HG03354 (cell line): ENCODE results near the gene RBMS3.
"Not testable (repeated sequence)": the region's sequence is repeated elsewhere in the genome, so short reads cannot be mapped to it uniquely, and the experiment has no call there.

ENCODE experiments used
- ATAC-seq: cut with Tn5 transposase; IDR thresholded peaks from one replicate; pipeline ENCODE4 v1.9.1; 2021; ENCODE audit warnings: mild to moderate bottlenecking; ENCODE audit not compliant: unreplicated experiment, poor library complexity, severe bottlenecking

Gene RBMS3

GRCh38 chr3:29280404-29281093, at the start of gene RBMS3:
Gene RBMS3, plus strand, starts transcription at chr3:29281071.
- ATAC-seq: peak; percentile 45

DNA sequence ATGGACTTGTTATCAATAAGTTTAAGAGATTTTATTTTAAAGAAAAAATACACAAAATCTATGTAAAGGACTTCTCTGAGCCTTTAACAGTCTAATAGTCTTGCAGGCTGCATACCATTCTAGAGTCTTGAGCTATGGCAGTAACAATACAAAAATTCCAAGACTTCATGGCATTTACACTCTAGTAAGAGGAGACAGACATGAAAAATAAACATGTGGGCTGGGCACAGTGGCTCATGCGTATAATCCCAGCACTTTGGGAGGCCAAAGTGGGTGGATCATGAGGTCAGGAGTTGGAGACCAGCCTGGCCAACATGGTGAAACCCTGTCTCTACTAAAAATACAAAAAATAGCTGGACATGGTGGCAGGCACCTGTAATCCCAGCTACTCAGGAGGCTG, 47.7 kb upstream of the RBMS3 start:
- not testable (repeated sequence) for ATAC-seq

DNA sequence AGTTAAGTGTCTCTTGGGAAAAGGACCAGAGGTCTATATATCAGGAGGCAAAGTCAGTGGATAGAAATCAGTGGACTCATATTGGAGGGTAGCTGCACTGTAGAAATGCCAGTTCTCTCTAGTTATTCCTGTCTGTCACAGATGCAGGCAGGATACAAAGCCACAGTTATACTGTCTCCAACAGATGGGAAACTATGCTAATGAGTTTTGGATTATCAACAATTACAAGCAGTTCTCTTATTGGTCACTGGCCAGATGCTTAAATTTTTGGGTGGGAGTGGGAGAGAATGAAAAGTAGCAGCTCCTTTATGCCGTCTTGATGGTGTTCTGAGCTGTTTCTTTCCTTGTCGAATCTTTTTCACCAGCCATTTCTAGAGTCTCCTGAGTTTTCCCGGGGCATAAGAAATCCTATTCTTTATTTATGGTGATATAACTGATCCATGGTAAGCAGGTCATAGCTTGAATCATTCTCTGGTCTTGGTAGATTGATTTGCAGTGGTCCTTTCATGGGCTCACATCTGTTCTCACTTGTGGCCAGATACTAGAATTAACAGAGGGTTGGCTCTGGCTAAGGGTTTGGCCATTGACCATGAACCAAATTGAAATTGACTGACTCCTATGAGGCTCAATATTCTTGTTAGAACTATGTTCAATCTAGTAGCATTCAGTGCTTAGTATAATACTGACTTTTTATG, 44.6 kb upstream of the RBMS3 start:
- no peak for ATAC-seq

- ATAC-seq: no peak
Observed at GRCh38 chr3:29239376-29239775, 41.5 kb upstream of the RBMS3 start.

- no peak for ATAC-seq
Observed at GRCh38 chr3:29240248-29240647, 40.6 kb upstream of the RBMS3 start.

GRCh38 chr3:29240887-29241286, 40.0 kb upstream of the RBMS3 start:
- no peak for ATAC-seq

- no peak for ATAC-seq
Observed at GRCh38 chr3:29241855-29242254, 39.0 kb upstream of the RBMS3 start.

DNA sequence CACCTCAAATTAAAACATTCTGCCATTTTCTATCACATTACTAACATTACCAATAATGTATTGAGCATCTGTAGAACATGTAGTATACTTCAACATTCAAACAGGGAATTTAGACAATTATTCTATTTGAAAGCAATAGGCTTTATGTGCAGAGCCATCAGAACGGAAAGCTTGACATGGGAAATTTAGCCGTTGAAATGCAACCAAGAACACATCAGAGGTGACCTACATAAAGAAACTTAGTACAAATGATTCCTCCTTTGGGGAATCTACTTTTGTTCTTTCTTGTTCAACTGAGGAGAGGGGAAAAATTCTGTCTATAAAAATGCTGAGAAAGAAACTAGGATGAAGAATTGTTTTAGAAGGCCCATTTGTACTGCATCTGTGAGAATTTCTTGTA, 38.6 kb upstream of the RBMS3 start:
- no peak for ATAC-seq

GRCh38 chr3:29245441-29245840, 35.4 kb upstream of the RBMS3 start:
- no peak for ATAC-seq

GRCh38 chr3:29247088-29247745, 33.7 kb upstream of the RBMS3 start:
- ATAC-seq: no peak

DNA sequence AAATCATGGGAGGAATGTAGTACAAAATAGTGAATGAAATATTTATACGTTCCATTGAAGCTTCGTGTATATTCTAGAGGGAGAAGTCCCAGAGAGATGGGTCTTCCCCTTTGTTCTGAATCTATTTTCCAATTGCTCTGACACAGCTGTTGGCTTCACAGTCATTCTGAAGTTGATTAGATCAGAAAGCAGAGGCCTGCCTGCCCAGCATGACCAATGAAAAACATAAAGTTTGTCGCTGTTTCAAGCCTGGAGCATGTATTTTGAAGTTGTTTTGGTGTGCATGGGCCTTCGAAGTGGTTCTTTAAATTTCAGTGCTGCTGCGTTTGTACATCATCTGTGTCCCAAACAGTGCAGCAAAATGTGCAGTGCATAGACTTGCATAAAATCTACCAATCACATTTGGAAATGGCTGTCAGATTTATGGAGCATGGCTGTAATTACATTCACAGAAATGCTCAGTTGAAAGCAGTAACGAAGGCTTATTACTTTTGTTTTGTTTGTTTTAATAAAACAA, 31.0 kb upstream of the RBMS3 start:
- no peak for ATAC-seq

DNA sequence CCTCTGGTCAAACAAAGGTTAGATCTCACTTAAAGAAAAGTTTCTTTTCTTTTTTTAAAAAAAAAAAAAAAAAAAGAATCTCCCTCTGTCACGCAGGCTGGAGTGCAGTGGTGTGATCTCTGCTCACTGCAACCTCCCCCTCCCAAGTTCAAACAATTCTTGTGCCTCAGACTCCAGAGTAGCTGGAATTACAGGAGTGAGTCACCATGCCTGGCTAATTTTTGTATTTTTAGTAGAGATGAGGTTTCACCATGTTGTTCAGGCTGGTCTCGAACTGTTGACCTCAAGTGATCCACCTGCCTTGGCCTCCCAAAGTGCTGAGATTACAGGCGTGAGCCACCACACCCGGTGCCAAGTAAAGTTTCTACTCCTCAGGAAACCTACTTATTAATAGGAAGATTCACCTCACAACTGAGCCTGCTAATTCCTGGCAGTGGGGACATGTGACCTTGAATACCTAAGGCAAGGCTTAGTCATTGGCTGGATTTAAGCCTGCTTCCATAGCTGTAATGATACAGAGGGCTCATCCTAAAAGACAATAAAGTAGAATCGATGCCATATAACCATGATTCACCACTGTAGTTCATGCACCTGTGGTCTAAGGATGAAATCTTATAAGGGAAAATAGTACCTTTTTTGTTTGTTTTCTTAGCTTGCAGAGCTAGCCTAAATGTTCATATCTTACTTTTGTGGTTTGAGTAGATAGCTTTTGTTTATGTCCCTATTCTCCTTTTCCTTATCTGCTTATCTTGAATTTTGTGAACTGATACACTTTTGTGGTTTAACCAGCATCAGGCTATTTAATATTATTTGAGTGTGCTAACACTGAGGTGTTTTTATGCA, 24.8 kb upstream of the RBMS3 start:
- ATAC-seq: no peak

- ATAC-seq: no peak
Observed at GRCh38 chr3:29258161-29258560, 22.7 kb upstream of the RBMS3 start.

DNA sequence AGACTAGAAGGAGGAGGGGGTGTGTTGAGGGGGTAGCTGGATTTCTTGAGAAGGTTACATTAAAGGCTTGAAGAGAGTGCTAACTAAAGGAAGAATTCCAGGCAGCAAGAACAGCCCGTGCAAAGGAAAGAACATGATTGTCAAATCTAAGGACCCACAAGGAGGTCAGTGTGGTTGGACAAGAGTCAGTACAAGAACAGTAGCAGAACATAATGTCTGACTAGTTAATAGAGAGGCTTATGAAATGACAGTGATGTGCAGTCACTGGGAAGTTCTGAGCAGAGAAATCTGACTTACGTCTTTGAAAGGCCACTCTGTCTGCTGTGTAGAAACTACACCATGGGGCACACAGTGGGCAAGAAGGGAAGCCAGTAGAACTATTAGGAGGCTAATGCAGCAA, 19.8 kb upstream of the RBMS3 start:
- no peak for ATAC-seq

GRCh38 chr3:29263476-29263875, 17.4 kb upstream of the RBMS3 start:
- no peak for ATAC-seq

- ATAC-seq: no peak
Observed at GRCh38 chr3:29265509-29266072, 15.3 kb upstream of the RBMS3 start.

- no peak for ATAC-seq
Observed at GRCh38 chr3:29267226-29267625, 13.6 kb upstream of the RBMS3 start.

GRCh38 chr3:29268651-29269050, 12.2 kb upstream of the RBMS3 start:
- no peak for ATAC-seq

GRCh38 chr3:29270752-29271151, 10.1 kb upstream of the RBMS3 start:
- ATAC-seq: no peak

DNA sequence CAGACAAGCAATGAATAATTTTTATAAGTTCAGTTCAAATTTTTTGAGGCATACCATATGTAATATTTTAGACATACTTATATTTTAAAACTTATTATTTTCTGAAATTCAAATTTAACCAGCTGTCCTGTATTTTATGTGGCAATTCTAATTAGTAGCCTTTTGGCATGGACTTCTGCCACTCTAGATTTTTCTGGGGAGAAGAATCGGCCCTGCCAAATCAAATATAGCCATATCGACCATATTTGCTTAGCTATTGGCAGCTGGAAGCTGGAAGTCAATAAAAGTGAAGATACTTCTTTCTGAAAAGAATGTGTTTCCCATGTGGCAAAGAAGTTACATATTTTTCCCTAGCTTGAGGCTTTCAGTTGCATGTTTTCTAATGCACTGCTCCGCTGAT, 9.4 kb upstream of the RBMS3 start:
- no peak for ATAC-seq
